Uterus (tissue), 4 donors: ENCODE measurements around the gene PIK3R3. TPM values are rescaled to one million over a fixed set of nuclear protein-coding genes. Genes with fewer than 3 reads are reported as not detected.

Experiments used
- DNase-seq, 2 donors: peaks; one replicate each; pipeline ENCODE4 v3.0.0-alpha.2; 2019 to 2020
- H3K27ac ChIP-seq, 2 donors: fragments of 200-600 bp; sonication (generic); 1 replicate in 1 of 2; 2 replicates in 1 of 2; pipeline ENCODE4 v1.5.1; 2016 to 2018
- H3K27me3 ChIP-seq, 2 donors: fragments of 200-600 bp; sonication (generic); one replicate each; pipeline ENCODE4 v1.5.1; 2018 to 2019; ENCODE audit warnings: control low read depth in 1 of 2
- H3K36me3 ChIP-seq, 2 donors: fragments of 200-600 bp; sonication (generic); one replicate each; pipeline ENCODE4 v1.5.1; 2019; ENCODE audit warnings: control low read depth in 1 of 2
- H3K4me1 ChIP-seq, 2 donors: fragments of 200-600 bp; sonication (generic); one replicate each; pipeline ENCODE4 v1.5.1; 2018 to 2019; ENCODE audit warnings: control low read depth in 1 of 2
- H3K4me3 ChIP-seq, 2 donors: fragments of 200-600 bp; sonication (generic); 1 replicate in 1 of 2; 2 replicates in 1 of 2; pipeline ENCODE4 v1.5.1; 2018 to 2019; ENCODE audit warnings: mild to moderate bottlenecking in 1 of 2
- H3K9me3 ChIP-seq, 2 donors: fragments of 200-600 bp; sonication (generic); one replicate each; pipeline ENCODE4 v1.5.1; 2019; ENCODE audit warnings: control low read depth in 1 of 2
- POLR2A ChIP-seq, 2 donors: fragments of 450-650 bp; IDR thresholded peaks; one replicate each; pipeline ENCODE4 v1.6.1; 2016; ENCODE audit warnings: antibody characterized with exemption in 2 of 2, mild to moderate bottlenecking in 1 of 2, moderate library complexity in 1 of 2
- intact Hi-C: fragments of 100-400 bp; cut with DNase I; formaldehyde crosslinking; loops from one replicate; pipeline ENCODE4 v1.15.1; 2023; ENCODE audit warnings: low total_unique reads
- total RNA-seq, 4 donors: library from RNA; depleted of rRNA in 3 of 4; stranded (reverse); fragments of >200 nt in 3 of 4; gene quantifications; one replicate each; pipeline versions ENCODE4 v1.1.0 to v1.2.4, GENCODE V29; 2014 to 2023
- TF ChIP-seq, protein P1 (sequence below), 4 experiments: fragments of 200-600 bp in 2 of 4; fragments of 450-650 bp in 2 of 4; sonication (generic) in 2 of 4; IDR thresholded peaks; one replicate each; pipeline ENCODE4 v1.5.1; 2016 to 2019; ENCODE audit warnings: antibody characterized with exemption in 4 of 4, mild to moderate bottlenecking in 2 of 4, moderate library complexity in 1 of 4
- donor health status: DM: yes; HTN: yes; CAD: no.

PIK3R3 gene
- total RNA-seq, 4 donors from 2014 or later: 23.5 to 83.7 (median 38.3) TPM

DNA sequence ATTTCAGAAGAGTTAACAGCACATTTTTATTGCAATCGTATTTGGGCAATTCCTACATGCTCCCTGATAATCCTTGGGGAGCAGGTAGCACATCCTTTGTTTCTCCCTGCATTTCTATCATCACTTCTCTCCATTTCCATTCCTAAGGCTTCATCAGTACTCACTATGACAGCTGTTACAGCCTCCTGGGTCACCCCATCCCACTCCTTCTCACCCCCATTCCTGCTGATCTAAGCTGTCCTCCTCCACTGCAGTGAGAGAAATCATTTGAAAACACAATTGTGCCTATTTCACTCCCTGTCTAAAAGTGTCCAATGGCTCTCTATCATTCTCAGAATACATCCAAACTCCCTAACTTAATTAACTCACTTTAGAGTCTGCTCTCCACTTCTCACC, 25.5 kb upstream of the PIK3R3 start:
- intact Hi-C loops: no loop called here
- H3K9me3 ChIP-seq: no peaks in the 10 kb centered on the region
- H3K27me3 ChIP-seq: no peaks in the 10 kb centered on the region
- TF ChIP-seq, protein P1, sequence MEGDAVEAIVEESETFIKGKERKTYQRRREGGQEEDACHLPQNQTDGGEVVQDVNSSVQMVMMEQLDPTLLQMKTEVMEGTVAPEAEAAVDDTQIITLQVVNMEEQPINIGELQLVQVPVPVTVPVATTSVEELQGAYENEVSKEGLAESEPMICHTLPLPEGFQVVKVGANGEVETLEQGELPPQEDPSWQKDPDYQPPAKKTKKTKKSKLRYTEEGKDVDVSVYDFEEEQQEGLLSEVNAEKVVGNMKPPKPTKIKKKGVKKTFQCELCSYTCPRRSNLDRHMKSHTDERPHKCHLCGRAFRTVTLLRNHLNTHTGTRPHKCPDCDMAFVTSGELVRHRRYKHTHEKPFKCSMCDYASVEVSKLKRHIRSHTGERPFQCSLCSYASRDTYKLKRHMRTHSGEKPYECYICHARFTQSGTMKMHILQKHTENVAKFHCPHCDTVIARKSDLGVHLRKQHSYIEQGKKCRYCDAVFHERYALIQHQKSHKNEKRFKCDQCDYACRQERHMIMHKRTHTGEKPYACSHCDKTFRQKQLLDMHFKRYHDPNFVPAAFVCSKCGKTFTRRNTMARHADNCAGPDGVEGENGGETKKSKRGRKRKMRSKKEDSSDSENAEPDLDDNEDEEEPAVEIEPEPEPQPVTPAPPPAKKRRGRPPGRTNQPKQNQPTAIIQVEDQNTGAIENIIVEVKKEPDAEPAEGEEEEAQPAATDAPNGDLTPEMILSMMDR (IDR thresholded peaks at IDR 0.05): no peak
- no peak for TF ChIP-seq POLR2A (IDR thresholded peaks at IDR 0.05)
- no peak for DNase-seq
- no peaks in the 10 kb centered on the region for H3K4me1 ChIP-seq
- no peak overlapping the region for H3K4me3 ChIP-seq
- H3K36me3 ChIP-seq: no peaks in the 10 kb centered on the region
- H3K27ac ChIP-seq: no peak overlapping the region

DNA sequence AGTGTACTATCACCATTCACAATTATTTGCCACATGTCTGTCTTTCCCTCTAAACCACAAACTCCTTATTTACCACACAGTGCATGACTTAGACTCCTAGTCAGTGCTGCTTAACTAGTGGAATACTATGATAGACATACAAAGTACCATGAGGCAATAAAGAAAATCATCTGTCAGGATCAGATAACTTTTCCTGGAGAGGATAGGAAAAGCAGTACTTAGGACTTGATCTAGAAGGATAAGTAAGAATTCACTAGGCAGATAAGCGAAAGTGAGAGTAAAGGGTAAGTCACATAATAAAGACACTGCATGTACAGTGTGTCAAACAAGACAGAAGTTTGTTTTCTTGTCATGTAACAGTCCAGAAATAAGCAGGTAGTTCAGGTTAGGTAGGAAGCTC, 21.3 kb upstream of the PIK3R3 start:
- TF ChIP-seq, protein P1 (IDR thresholded peaks at IDR 0.05): no peak
- no peak for TF ChIP-seq POLR2A (IDR thresholded peaks at IDR 0.05)
- intact Hi-C loops: no loop called here
- Histone ChIP-seq H3K36me3 (no peaks in the 10 kb centered on the region), H3K9me3 (no peaks in the 10 kb centered on the region), H3K4me3 (no peak overlapping the region), H3K4me1 (no peaks in the 10 kb centered on the region), H3K27me3 (no peaks in the 10 kb centered on the region), H3K27ac (no peak overlapping the region)
- DNase-seq: no peak

DNA sequence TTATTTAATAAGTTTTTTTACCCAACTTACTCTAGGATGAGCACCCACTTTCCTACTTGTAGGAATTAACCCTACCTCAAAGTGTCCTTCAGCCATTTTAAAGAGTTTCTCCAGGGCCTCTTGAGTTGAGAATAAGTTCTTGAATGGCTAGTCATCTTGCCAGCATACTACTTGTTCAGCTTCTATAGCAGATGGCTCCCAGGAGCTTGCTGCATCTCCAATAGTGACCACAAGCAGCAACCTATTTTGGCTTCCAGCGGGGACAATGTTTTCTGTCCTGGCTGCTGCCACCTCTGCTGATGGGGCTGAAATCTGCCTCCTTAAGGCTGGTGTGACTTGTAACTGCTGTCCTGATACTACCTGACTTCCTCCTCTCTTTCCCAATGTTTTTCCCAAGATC, 20.8 kb upstream of the PIK3R3 start:
- H3K9me3 ChIP-seq: no peaks in the 10 kb centered on the region
- no peaks in the 10 kb centered on the region for H3K36me3 ChIP-seq
- no peak overlapping the region for H3K27ac ChIP-seq
- TF ChIP-seq POLR2A (IDR thresholded peaks at IDR 0.05): no peak
- TF ChIP-seq, protein P1 (IDR thresholded peaks at IDR 0.05): no peak
- intact Hi-C loops: no loop called here
- no peaks in the 10 kb centered on the region for H3K27me3 ChIP-seq
- H3K4me3 ChIP-seq: no peak overlapping the region
- no peaks in the 10 kb centered on the region for H3K4me1 ChIP-seq
- no peak for DNase-seq

DNA sequence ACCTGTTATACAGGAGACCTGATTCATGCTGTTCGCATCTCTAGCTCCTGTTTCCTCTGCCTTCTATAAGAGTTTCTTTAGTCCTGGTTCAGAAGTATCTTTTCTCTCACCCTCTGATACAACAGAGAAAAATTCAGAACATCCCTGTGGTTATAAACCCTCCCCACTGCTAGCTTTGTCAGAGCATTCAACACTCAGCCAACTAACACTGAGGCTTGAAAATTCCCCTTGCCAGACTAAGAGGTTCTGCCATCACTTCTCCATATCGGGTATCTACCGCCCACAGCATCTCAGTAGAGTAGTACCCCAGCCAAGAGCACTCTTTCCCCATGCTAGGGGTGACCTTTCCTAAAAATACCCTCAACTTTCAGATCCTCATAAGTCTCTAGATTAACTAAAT, 19.6 kb upstream of the PIK3R3 start:
- H3K4me1 ChIP-seq: no peaks in the 10 kb centered on the region
- no peak overlapping the region for H3K27ac ChIP-seq
- H3K36me3 ChIP-seq: no peaks in the 10 kb centered on the region
- no peak for DNase-seq
- TF ChIP-seq POLR2A (IDR thresholded peaks at IDR 0.05): no peak
- TF ChIP-seq, protein P1 (IDR thresholded peaks at IDR 0.05): no peak
- H3K9me3 ChIP-seq: no peaks in the 10 kb centered on the region
- H3K27me3 ChIP-seq: no peaks in the 10 kb centered on the region
- H3K4me3 ChIP-seq: no peak overlapping the region
- intact Hi-C loops: no loop called here

DNA sequence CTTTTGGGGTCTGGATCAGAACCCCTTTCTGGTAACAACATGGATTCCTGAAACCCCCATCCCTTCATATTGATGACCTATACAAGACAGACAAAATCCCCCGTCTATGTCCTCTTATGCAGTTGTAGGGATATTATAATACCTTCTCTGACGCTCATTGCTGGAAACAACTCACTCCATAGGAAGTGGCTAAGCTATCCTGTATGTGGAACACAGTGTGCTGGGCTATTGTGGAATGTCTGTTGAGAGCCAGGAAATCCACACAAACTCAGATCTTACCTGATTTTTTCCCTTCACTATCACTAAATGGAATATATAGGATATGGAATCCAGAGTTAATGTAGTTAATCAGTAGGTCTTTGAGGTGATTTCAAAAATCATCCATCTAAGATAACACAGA, 17.7 kb upstream of the PIK3R3 start:
- TF ChIP-seq, protein P1 (IDR thresholded peaks at IDR 0.05): no peak
- TF ChIP-seq POLR2A (IDR thresholded peaks at IDR 0.05): no peak
- Histone ChIP-seq H3K27ac (peak overlapping the region; percentile 15 to 59), H3K4me3 (no peak overlapping the region)

More for the DNA sequence above, 17.7 kb upstream of the PIK3R3 start:
- DNase-seq: no peak
- Histone ChIP-seq H3K27me3 (no peaks in the 10 kb centered on the region), H3K36me3 (no peaks in the 10 kb centered on the region), H3K4me1 (no peaks in the 10 kb centered on the region), H3K9me3 (no peaks in the 10 kb centered on the region)
- intact Hi-C loops: no loop called here
